Measurements from ENCODE around the gene NEU4. TPM values are rescaled to one million over a fixed set of nuclear protein-coding genes. Genes with fewer than 3 reads are reported as not detected.

NEU4 gene
- total RNA-seq, 1 donor from 2014 or later: not detected

DNA sequence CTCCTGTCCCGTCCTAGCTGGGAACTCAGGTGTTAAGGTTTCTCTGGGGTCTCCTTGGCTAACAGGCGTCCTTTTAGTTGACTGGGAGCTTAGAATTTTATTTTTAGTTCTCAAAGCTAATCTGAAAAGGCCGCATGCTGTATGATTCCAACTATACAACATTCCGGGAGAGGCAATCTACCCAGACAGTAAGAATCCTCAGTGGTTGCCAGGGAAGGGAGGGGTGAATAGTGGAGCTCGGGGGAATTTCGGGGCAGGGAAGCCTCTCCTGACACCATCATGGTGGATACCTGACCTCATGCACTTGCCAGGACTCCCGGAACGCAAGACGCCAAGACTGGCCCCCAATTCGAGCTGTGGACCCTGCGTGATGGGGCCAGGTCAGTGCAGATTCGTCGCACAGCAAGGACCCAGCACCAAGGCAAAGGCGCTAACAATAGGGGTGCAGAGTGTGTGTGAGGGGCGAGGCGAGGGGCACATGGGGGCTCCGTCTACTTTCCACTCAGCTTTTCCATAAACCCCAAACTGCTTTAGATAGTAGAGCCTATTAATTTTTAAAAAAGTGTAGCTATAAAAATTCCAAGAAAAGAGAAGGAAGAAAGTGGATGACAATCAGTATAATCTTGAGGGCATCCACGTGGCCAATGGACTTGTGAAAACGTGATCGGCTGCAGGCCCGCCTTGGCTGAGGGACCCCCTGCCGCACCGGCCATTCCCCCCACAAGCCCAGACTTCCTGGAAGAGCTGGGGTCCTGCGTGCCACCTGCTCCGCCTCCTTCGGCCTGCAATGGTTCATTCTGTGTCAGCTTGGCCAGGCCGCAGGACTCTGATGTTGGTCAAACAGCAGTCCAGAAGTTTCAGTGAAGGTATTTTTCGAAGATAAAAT is 32.4 kb downstream of the NEU4 start:
- no peak overlapping the region for H3K4me3 ChIP-seq (ENCODE audit: low read depth, low read length)
- DNase-seq (ENCODE audit: low read depth): no peak
- TF ChIP-seq, protein P1, sequence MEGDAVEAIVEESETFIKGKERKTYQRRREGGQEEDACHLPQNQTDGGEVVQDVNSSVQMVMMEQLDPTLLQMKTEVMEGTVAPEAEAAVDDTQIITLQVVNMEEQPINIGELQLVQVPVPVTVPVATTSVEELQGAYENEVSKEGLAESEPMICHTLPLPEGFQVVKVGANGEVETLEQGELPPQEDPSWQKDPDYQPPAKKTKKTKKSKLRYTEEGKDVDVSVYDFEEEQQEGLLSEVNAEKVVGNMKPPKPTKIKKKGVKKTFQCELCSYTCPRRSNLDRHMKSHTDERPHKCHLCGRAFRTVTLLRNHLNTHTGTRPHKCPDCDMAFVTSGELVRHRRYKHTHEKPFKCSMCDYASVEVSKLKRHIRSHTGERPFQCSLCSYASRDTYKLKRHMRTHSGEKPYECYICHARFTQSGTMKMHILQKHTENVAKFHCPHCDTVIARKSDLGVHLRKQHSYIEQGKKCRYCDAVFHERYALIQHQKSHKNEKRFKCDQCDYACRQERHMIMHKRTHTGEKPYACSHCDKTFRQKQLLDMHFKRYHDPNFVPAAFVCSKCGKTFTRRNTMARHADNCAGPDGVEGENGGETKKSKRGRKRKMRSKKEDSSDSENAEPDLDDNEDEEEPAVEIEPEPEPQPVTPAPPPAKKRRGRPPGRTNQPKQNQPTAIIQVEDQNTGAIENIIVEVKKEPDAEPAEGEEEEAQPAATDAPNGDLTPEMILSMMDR (conservative IDR thresholded peaks at IDR 0.05; ENCODE audit: low read depth, low read length): no peak

DNA sequence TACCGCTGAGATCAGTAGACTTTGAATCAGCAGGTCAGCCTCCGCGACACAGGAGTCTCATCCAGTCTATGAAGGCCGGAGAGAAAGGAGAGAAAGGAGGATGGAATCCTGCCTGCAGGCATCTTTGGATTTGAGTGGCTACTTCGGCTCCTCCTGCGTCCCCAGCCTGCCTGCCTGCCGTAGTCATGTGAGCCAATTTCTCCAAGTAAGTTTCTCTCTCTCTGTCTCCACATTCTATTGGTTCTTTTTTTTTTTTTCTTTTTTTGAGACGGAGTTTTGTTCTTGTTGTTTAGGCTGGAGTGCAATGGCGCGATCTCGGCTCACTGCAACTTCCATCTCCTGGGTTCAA is 33.0 kb downstream of the NEU4 start:
- no peak for DNase-seq (ENCODE audit: low read depth)
- TF ChIP-seq, protein P1 (conservative IDR thresholded peaks at IDR 0.05; ENCODE audit: low read depth, low read length): no peak
- H3K4me3 ChIP-seq (ENCODE audit: low read depth, low read length): no peak overlapping the region

DNA sequence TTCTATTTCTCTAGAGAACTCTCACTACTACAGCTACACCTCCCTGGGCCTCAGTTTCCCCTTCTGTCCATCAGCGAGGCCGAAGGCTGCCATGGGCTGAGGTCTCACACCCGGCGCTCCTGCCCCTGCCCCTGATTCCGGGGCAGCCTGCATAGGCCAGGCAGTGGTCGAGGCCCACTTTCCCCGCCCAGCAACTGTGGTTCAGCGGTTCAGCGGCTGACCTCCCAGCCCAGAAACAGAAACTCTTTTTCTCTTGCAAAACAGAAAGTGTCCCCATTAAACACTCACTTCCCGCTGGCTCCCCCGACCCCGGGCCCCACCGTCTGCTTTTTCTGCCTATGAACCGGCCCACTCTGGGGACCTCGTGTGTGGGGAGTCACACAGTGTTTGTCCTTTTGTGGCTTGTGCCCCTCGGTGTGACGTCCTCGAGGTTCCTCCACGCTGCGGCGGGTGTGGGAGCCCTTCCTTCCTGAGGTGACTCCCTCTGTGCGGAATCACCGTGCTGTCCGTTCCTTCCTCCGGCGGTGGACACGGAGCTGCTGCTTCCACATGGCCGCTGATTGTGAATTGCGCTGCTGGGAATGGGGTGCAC is 33.7 kb downstream of the NEU4 start:
- no peak overlapping the region for H3K4me3 ChIP-seq (ENCODE audit: low read depth, low read length)
- TF ChIP-seq, protein P1 (conservative IDR thresholded peaks at IDR 0.05; ENCODE audit: low read depth, low read length): no peak
- DNase-seq (ENCODE audit: low read depth): no peak

DNA sequence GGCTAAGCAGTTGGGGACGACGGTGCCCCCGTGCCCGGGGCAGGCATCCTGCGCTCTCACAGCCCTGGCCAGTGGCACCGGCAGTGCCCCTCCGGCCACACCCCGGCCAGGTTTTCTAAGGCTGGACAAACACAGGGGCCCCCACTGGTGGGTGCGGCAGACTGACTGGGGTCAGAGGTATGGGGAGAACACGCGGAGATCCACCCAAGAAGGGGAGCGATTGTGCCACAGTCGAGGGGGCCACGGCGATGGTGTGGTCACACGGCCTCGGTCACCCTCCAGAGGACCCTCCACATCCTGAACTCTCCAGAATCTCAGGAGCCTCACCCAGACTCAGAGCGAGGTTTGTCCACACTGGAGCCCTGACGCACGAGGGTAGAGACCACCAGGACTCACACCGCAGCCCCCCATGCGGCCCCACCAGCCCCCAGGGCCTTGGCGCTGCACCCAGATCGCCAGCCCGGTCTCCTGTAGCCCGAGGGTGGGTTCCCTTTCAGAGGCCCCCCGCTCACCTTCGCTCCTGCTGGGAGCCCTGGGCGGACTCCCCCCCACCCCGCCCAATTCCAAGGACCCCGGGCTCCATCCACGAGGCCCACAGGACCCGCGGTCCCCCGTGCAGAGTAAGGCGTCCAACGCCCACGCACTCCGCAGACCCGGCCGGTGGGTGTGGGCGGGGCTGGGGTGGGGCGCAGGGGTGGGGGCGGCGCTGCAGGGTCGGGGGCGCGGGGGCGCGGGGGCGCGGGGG is 34.5 kb downstream of the NEU4 start:
- no peak for DNase-seq (ENCODE audit: low read depth)
- TF ChIP-seq, protein P1 (conservative IDR thresholded peaks at IDR 0.05; ENCODE audit: low read depth, low read length): no peak

DNA sequence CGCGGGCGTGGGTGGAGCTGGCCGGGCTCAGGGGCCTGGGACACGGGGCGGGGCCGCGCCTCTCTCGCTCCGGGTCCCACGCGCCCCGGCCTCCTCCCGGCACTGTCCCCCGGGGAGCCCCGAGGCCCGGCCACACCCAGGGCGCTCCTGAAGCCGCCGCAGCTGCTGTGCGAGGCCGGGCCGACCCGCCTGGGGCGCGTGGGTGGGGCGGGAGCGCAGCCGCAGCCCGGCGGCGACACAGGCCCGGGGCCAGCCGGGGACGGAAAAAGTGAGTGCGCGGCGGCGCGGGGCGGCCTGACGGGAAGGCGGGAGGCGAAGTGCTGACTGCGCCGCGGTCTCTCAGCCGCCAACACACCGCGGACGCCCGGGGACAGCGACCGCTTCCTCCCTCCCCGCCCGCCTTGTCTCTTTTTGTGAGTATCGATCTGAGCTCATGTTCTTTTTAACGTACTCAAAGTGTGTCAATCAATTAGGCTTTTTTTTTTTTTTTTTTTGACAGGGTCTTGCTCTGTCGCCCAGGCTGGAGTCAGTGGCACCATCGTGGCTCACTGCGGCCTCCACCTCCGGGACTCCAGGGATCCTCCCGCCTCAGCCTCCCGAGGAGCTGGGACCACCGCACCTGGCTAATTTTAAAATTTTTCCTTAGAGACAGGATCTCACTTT is 35.2 kb downstream of the NEU4 start:
- DNase-seq (ENCODE audit: low read depth): no peak
- H3K4me3 ChIP-seq (ENCODE audit: low read depth, low read length): peak overlapping the region; percentile 26
- TF ChIP-seq, protein P1 (conservative IDR thresholded peaks at IDR 0.05; ENCODE audit: low read depth, low read length): no peak

More for the DNA sequence above, 34.5 kb downstream of the NEU4 start:
- no peak overlapping the region for H3K4me3 ChIP-seq (ENCODE audit: low read depth, low read length)

DNA sequence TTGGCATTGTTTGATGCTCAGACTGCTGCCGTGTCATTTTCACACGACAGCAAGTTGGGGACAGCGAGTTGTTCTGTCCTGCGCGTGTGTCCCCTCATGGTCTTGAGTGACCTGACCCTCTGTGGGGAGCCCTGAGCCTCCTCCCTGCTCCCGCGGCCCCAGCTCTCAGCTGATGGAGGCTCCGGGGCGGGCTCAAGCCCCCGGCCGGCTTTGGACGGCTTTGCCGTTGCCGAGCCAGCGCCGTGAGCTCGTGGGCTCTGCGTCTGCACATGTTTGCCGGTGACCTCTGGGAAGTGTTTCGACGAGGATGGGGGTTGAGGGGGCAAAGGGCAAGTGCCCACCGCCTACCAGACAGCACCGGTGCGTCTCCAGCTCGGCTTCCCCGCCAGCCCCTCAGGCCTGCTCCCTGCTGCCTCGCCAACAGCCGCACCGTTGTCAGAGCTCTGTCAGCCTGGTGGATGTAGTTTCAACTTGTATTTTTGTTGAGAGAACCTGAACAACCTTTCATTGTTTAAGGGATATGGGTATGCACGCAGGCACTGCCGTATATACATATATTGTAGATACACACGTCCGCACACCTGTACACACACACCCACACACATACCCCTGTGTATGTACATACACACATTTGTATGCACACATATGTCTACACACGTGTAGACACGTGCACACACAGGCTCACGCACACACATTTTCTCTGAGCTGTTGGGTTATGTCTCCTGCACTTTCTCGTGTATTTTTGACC is 36.0 kb downstream of the NEU4 start:
- H3K4me3 ChIP-seq (ENCODE audit: low read depth, low read length): no peak overlapping the region
- TF ChIP-seq, protein P1 (conservative IDR thresholded peaks at IDR 0.05; ENCODE audit: low read depth, low read length): no peak
- DNase-seq (ENCODE audit: low read depth): no peak
